ENCODE data around the gene CBLB. TPM values are rescaled to one million over a fixed set of nuclear protein-coding genes. Genes with fewer than 3 reads are reported as not detected.

Gene CBLB
- total and polyA plus RNA-seq, 4 donors: 3.1 to 22.8 (median 9.8) TPM

DNA sequence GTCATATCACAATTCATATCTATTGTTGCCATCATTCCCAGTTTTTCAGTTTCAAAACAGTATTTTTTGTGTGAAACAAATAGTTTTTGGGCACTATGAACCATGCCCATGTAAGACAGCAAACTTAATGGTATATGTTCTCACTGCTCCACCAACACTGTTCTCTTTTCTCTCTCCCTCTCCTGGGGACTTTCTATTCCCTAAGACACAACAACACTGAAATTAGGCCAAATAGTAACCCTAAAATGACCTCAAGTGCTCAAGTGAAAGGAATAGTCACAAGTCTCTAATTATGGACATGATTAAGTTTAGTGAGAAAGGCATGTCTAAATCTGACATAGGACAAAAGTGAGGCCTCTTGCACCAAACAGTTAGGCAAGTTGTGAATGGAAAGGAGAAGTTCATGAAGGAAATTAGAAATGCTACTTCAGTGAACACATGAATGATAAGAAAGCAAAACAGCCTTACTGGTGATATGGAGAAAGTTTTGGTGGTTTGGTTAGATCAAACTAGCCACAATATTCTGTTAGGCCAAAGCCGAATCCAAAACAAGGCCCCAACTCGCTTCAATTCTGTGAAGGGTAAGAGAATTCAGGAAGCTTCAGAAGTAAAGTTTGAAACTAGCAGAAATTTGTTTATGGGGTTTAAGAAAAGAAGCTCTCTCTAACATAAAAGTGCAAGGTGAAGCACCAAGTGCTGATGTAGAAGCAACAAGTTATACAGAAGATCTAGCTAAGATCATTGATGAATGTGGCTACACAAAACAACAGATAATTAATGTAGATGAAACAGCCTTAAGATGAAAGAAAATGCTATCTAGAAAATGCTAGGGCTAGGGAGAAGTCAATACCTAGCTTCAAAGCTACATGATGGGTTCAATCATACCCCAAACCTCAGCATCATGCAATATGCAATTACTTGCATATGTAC is 104.2 kb downstream of the CBLB start:
- Histone ChIP-seq H3K9me3 (ENCODE audit: control insufficient read depth in 4 of 4, low read length in 3 of 4) (peaks cover 0 to 3% (median 1%) of the 10 kb centered on the region in 4 donors), H3K4me1 (ENCODE audit: control insufficient read depth in 4 of 4, insufficient read depth in 4 of 4, low read length in 3 of 4) (no peaks in the 10 kb centered on the region), H3K27ac (ENCODE audit: low read depth in 1 of 2, low read length in 2 of 2) (no peak overlapping the region), H3K27me3 (ENCODE audit: control insufficient read depth in 4 of 4, insufficient read depth in 4 of 4, low read length in 3 of 4) (no peaks in the 10 kb centered on the region), H3K9ac (ENCODE audit: low read depth in 1 of 2, low read length in 2 of 2) (no peak overlapping the region), H3K36me3 (ENCODE audit: control insufficient read depth in 4 of 4, insufficient read depth in 3 of 4, low read depth in 1 of 4, low read length in 3 of 4) (peaks cover 0 to 4% (median 2%) of the 10 kb centered on the region in 4 donors), H3K4me3 (ENCODE audit: low read depth in 1 of 3, low read length in 3 of 3) (no peak overlapping the region)
- no peak for TF ChIP-seq GABPA (IDR thresholded peaks at IDR 0.05 in 1 of 2, conservative IDR thresholded peaks at IDR 0.05 in 1 of 2)
- TF ChIP-seq TAF1 (conservative IDR thresholded peaks at IDR 0.05): no peak
- no peak for TF ChIP-seq HNF4A (conservative IDR thresholded peaks at IDR 0.05)
- TF ChIP-seq, protein P1, sequence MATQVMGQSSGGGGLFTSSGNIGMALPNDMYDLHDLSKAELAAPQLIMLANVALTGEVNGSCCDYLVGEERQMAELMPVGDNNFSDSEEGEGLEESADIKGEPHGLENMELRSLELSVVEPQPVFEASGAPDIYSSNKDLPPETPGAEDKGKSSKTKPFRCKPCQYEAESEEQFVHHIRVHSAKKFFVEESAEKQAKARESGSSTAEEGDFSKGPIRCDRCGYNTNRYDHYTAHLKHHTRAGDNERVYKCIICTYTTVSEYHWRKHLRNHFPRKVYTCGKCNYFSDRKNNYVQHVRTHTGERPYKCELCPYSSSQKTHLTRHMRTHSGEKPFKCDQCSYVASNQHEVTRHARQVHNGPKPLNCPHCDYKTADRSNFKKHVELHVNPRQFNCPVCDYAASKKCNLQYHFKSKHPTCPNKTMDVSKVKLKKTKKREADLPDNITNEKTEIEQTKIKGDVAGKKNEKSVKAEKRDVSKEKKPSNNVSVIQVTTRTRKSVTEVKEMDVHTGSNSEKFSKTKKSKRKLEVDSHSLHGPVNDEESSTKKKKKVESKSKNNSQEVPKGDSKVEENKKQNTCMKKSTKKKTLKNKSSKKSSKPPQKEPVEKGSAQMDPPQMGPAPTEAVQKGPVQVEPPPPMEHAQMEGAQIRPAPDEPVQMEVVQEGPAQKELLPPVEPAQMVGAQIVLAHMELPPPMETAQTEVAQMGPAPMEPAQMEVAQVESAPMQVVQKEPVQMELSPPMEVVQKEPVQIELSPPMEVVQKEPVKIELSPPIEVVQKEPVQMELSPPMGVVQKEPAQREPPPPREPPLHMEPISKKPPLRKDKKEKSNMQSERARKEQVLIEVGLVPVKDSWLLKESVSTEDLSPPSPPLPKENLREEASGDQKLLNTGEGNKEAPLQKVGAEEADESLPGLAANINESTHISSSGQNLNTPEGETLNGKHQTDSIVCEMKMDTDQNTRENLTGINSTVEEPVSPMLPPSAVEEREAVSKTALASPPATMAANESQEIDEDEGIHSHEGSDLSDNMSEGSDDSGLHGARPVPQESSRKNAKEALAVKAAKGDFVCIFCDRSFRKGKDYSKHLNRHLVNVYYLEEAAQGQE (IDR thresholded peaks at IDR 0.05): no peak
- TF ChIP-seq, protein P2, sequence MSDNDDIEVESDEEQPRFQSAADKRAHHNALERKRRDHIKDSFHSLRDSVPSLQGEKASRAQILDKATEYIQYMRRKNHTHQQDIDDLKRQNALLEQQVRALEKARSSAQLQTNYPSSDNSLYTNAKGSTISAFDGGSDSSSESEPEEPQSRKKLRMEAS (IDR thresholded peaks at IDR 0.05): no peak
- TF ChIP-seq FOXA2 (IDR thresholded peaks at IDR 0.05): no peak
- no peak for TF ChIP-seq HNF4G (IDR thresholded peaks at IDR 0.05)
- TF ChIP-seq EGR1 (IDR thresholded peaks at IDR 0.05; ENCODE audit: low read depth in 2 of 2): no peak
- no peak for TF ChIP-seq JUND (IDR thresholded peaks at IDR 0.05)
- TF ChIP-seq, protein P3, sequence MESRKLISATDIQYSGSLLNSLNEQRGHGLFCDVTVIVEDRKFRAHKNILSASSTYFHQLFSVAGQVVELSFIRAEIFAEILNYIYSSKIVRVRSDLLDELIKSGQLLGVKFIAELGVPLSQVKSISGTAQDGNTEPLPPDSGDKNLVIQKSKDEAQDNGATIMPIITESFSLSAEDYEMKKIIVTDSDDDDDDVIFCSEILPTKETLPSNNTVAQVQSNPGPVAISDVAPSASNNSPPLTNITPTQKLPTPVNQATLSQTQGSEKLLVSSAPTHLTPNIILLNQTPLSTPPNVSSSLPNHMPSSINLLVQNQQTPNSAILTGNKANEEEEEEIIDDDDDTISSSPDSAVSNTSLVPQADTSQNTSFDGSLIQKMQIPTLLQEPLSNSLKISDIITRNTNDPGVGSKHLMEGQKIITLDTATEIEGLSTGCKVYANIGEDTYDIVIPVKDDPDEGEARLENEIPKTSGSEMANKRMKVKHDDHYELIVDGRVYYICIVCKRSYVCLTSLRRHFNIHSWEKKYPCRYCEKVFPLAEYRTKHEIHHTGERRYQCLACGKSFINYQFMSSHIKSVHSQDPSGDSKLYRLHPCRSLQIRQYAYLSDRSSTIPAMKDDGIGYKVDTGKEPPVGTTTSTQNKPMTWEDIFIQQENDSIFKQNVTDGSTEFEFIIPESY (IDR thresholded peaks at IDR 0.05): no peak
- TF ChIP-seq, protein P4, sequence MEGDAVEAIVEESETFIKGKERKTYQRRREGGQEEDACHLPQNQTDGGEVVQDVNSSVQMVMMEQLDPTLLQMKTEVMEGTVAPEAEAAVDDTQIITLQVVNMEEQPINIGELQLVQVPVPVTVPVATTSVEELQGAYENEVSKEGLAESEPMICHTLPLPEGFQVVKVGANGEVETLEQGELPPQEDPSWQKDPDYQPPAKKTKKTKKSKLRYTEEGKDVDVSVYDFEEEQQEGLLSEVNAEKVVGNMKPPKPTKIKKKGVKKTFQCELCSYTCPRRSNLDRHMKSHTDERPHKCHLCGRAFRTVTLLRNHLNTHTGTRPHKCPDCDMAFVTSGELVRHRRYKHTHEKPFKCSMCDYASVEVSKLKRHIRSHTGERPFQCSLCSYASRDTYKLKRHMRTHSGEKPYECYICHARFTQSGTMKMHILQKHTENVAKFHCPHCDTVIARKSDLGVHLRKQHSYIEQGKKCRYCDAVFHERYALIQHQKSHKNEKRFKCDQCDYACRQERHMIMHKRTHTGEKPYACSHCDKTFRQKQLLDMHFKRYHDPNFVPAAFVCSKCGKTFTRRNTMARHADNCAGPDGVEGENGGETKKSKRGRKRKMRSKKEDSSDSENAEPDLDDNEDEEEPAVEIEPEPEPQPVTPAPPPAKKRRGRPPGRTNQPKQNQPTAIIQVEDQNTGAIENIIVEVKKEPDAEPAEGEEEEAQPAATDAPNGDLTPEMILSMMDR (IDR thresholded peaks at IDR 0.05; ENCODE audit: low read depth, low read length, missing input control): no peak
- TF ChIP-seq FOXA1 (IDR thresholded peaks at IDR 0.05): no peak
- TF ChIP-seq NR2F2 (IDR thresholded peaks at IDR 0.05): no peak
- no peak for TF ChIP-seq RAD21 (IDR thresholded peaks at IDR 0.05)
- no peak for TF ChIP-seq YY1 (IDR thresholded peaks at IDR 0.05)
- WGBS: 84% methylated on average over 2 of the region's 2 CpGs
- DNase-seq (ENCODE audit: low spot score): no peak
